Natural killer cell (primary cell): ENCODE data around the gene OLFM1. TPM values are rescaled to one million over a fixed set of nuclear protein-coding genes. Genes with fewer than 3 reads are reported as not detected.

ENCODE experiments used
- ATAC-seq, 3 donors: fragments of 150-1000 bp in 2 of 3; fragments of 200-7000 bp in 1 of 3; cut with Tn5 transposase; 1 replicate in 1 of 3; 2 replicates in 2 of 3; pipeline ENCODE4 v1.10.0; 2021; ENCODE audit warnings: mild to moderate bottlenecking in 2 of 3, moderate library complexity in 2 of 3
- DNase-seq, 2 donors: peaks; one replicate each; pipeline versions ENCODE4 v3.0.0 to v3.0.0-alpha.2; 2013 to 2021; ENCODE audit warnings: mixed read lengths in 1 of 2
- H3K27ac ChIP-seq: one replicate; pipeline ENCODE4 v1.5.1; 2013; ENCODE audit warnings: mild to moderate bottlenecking, low read length
- H3K27me3 ChIP-seq: one replicate; pipeline ENCODE4 v1.6.1; 2013; ENCODE audit warnings: low read length; ENCODE audit not compliant: control insufficient read depth, insufficient read depth
- H3K36me3 ChIP-seq: one replicate; pipeline ENCODE4 v1.6.1; 2013; ENCODE audit warnings: low read length; ENCODE audit not compliant: control insufficient read depth, insufficient read depth
- H3K4me1 ChIP-seq: one replicate; pipeline ENCODE4 v1.6.1; 2013; ENCODE audit warnings: low read length; ENCODE audit not compliant: control insufficient read depth, insufficient read depth
- H3K4me3 ChIP-seq: one replicate; pipeline ENCODE4 v1.5.1; 2013; ENCODE audit warnings: low read length
- H3K9me3 ChIP-seq: one replicate; pipeline ENCODE4 v1.6.1; 2013; ENCODE audit warnings: low read length; ENCODE audit not compliant: control insufficient read depth, insufficient read depth
- H3K27ac Mint-ChIP-seq, 2 donors: one replicate each; pipeline ENCODE4 v1.8.0; 2022; ENCODE audit warnings: mild to moderate bottlenecking in 2 of 2, mixed read lengths in 2 of 2, moderate library complexity in 1 of 2
- H3K27me3 Mint-ChIP-seq, 2 donors: one replicate each; pipeline ENCODE4 v1.8.0; 2022; ENCODE audit warnings: low read depth in 2 of 2, mixed read lengths in 2 of 2
- H3K36me3 Mint-ChIP-seq: one replicate; pipeline ENCODE4 v1.8.0; 2022; ENCODE audit warnings: mixed read lengths
- H3K4me1 Mint-ChIP-seq, 2 donors: one replicate each; pipeline ENCODE4 v1.8.0; 2022; ENCODE audit warnings: mixed read lengths in 2 of 2
- H3K4me3 Mint-ChIP-seq: one replicate; pipeline ENCODE4 v1.8.0; 2022; ENCODE audit warnings: mild to moderate bottlenecking, moderate library complexity, mixed read lengths
- H3K9me3 Mint-ChIP-seq, 2 donors: one replicate each; pipeline ENCODE4 v1.8.0; 2022; ENCODE audit warnings: mixed read lengths in 2 of 2
- CTCF ChIP-seq: fragments of 200-600 bp; IDR thresholded peaks from one replicate; pipeline ENCODE4 v1.8.0; 2022; ENCODE audit warnings: antibody characterized with exemption
- WGBS: methylation state at CpG from one replicate; pipeline ENCODE4 v1.1.7; 2013; ENCODE audit warnings: missing lambda C conversion rate; ENCODE audit not compliant: insufficient coverage; 5-methylcytosine and 5-hydroxymethylcytosine counted together
- intact Hi-C: fragments of 100-400 bp; cut with micrococcal nuclease; formaldehyde crosslinking; loops from one replicate; pipeline ENCODE4 v1.14.2; 2022
- total RNA-seq, 4 donors: library from RNA; stranded (reverse); fragments of 120-200 nt in 1 of 4; gene quantifications; one replicate each; pipeline versions ENCODE4 v1.2.3 to v1.2.4, GENCODE V29; 2013 to 2022

The OLFM1 gene
- total RNA-seq, 3 donors from 2014 or later (not counting 1 experiment from before 2014, with no cell fraction given), result 0.18 TPM; not detected in 2

DNA sequence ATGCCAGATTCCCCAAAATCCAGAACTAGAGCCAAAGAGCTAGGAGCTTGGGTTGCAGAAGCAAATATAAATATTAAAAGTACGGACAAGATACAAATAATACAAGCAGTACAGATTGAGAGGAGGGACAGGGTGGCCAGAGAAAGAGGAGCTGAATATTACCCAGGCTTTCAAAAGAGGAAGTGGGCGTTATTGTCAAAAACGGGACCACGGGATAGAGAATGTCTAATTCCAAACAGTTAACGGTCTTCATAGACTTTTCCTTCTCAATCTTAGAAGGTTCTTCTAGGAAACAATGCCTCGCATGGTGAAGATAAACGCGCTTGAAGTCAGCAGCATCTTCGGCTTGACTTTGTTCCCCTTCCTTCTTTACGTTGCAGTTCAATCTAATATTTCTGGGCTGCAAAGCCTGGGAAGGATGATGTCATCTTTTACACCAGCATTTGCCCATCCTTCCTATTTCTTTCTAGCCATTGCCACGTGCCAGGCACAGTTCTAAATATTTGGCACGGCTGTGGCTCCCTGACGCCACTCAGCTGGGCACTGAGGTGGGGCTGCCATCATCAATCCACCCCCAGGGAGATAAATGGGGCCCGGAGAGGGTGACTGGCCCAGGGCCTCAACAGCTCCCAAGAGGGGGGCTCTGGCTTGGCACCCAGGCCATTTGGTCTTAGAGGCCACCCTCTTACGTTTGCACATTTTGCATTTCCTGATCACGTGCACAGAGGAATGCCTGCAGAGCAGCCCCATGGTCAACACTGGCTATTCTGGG, 16.3 kb upstream of the OLFM1 start:
- Mint-ChIP-seq H3K27me3 (peaks cover 16 to 18% of the 10 kb centered on the region in 2 donors), H3K36me3 (no peaks in the 10 kb centered on the region), H3K9me3 (no peaks in the 10 kb centered on the region), H3K4me3 (no peak overlapping the region), H3K27ac (no peak overlapping the region), H3K4me1 (no peaks in the 10 kb centered on the region)
- no peak overlapping the region for H3K4me3 ChIP-seq
- ATAC-seq (no peak), DNase-seq (no peak)
- H3K4me1 ChIP-seq, result no peaks in the 10 kb centered on the region
- WGBS, result 67% methylated on average over 16 of the region's 16 CpGs
- TF ChIP-seq CTCF, result no peak
- no peaks in the 10 kb centered on the region for H3K36me3 ChIP-seq
- H3K27ac ChIP-seq, result no peak overlapping the region
- H3K27me3 ChIP-seq, result no peaks in the 10 kb centered on the region
- no peaks in the 10 kb centered on the region for H3K9me3 ChIP-seq
- intact Hi-C loops, result no loop called here

DNA sequence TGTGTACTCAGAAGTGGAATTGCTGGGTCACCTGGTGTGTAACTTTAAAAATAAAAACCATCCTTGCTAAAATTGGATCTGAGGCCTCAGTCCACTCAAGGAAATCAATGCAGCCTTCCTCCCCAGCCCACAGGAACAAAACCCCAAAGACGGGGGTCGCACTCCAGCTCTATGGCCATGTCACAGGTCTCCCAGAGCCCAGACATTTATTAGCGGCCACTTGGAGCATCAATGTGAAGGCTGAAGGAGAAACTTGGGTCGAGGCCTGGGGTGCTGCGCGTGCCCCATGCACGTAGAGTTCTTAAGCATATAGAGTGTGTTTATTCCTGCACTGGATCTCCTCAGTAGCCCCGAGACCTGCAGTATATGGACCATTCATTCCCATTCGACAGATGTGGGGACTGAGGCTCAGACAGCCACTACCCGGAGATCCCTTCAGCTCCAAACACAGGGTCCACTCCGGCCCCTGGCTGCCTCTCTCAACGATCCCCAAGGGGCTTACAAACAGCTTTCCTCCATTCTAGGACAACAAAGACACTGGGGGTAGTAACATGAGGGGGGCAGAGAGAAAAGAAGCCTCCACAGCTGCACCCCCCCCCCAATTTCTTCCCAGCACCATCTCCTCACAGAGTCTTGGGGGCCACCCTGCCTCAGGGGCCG, 14.3 kb upstream of the OLFM1 start:
- DNase-seq (no peak), ATAC-seq (no peak)
- Histone ChIP-seq H3K27ac (no peak overlapping the region), H3K36me3 (no peaks in the 10 kb centered on the region), H3K4me3 (no peak overlapping the region), H3K9me3 (no peaks in the 10 kb centered on the region), H3K27me3 (no peaks in the 10 kb centered on the region), H3K4me1 (no peaks in the 10 kb centered on the region)
- Mint-ChIP-seq H3K27me3 (peaks cover 18% of the 10 kb centered on the region in 2 donors), H3K4me3 (no peak overlapping the region), H3K27ac (no peak overlapping the region), H3K9me3 (no peaks in the 10 kb centered on the region), H3K4me1 (no peaks in the 10 kb centered on the region), H3K36me3 (no peaks in the 10 kb centered on the region)
- intact Hi-C loops, result no loop called here
- WGBS, result 83% methylated on average over 12 of the region's 13 CpGs
- no peak for TF ChIP-seq CTCF

DNA sequence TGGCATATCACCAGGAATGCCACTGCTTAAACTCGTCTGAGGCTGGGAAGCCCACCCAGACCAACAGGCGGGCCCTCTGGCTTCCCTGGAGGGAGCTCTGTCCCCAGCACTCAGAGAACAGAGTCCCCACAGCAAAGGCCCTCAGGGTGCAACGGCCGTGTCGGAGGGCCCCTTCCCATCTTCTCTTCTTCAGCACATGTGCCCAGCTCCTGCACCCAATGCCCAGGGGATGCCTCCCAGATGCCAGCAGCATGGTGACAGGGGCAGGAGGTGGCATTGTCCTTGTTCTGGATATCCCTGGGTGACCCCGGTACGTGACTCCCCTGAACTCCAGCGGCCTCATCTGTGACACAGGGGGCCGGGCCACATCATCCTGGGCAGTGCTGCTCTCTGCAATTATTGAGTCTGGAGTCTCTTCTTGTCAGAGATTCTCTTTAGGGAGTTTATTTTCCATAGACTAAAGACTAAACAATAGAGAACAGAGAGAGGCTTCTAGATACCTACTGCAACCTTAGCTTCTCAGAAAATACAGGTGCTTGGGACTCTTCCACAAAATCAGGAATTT, 13.6 kb upstream of the OLFM1 start:
- 84% methylated on average over 9 of the region's 9 CpGs for WGBS
- Histone ChIP-seq H3K9me3 (no peaks in the 10 kb centered on the region), H3K4me1 (no peaks in the 10 kb centered on the region), H3K4me3 (no peak overlapping the region), H3K27ac (no peak overlapping the region), H3K36me3 (no peaks in the 10 kb centered on the region), H3K27me3 (no peaks in the 10 kb centered on the region)
- H3K27me3 Mint-ChIP-seq, result peaks cover 14% of the 10 kb centered on the region in 2 donors
- no peaks in the 10 kb centered on the region for H3K4me1 Mint-ChIP-seq
- no peak overlapping the region for H3K27ac Mint-ChIP-seq
- no peak overlapping the region for H3K4me3 Mint-ChIP-seq
- no peaks in the 10 kb centered on the region for H3K36me3 Mint-ChIP-seq
- DNase-seq (no peak), ATAC-seq (no peak)
- intact Hi-C loops, result no loop called here
- no peak for TF ChIP-seq CTCF
- H3K9me3 Mint-ChIP-seq, result no peaks in the 10 kb centered on the region
